K562 (cell line): ENCODE data around the gene PTGER4.

Experiments used
- E2F1 ChIP-seq: sonication (generic); formaldehyde crosslinking; IDR thresholded peaks from 2 replicates; pipeline ENCODE4 v1.8.1; 2023; ENCODE audit warnings: mild to moderate bottlenecking, missing genetic modification reagents, moderate library complexity
- FOXJ3 ChIP-seq: sonication (generic); formaldehyde crosslinking; IDR thresholded peaks from 2 replicates; pipeline ENCODE4 v1.4.0; 2020; ENCODE audit warnings: mild to moderate bottlenecking, missing genetic modification reagents
- FOXP1 ChIP-seq: sonication (generic); formaldehyde crosslinking; IDR thresholded peaks from 2 replicates; pipeline ENCODE4 v1.8.0; 2022; ENCODE audit warnings: mild to moderate bottlenecking, missing genetic modification reagents
- FUS ChIP-seq: fragments of 200-400 bp; formaldehyde crosslinking; optimal IDR thresholded peaks from 2 replicates; pipeline ENCODE3; 2017; ENCODE audit warnings: low read depth, low read length
- RCOR1 ChIP-seq, 2 experiments: IDR thresholded peaks; 2 replicates each; pipeline ENCODE4 v1.6.1; 2012; ENCODE audit warnings: low read depth in 2 of 2, low read length in 2 of 2, borderline replicate concordance in 1 of 2, improper control_type of control experiment in 1 of 2
- RHOXF2B ChIP-seq: fragments of 250-450 bp; sonication (Bioruptor Pico); conservative IDR thresholded peaks from 2 replicates; pipeline ENCODE4 v1.5.1; 2021
- ZBTB33 ChIP-seq: sonication (generic); formaldehyde crosslinking; IDR thresholded peaks from 2 replicates; pipeline ENCODE4 v1.8.1; 2023; ENCODE audit warnings: mild to moderate bottlenecking, missing genetic modification reagents
- ZNF175 ChIP-seq: fragments of 200-800 bp; sonication (Bioruptor generic); IDR thresholded peaks from 2 replicates; pipeline ENCODE4 v1.6.1; 2016; ENCODE audit warnings: low read depth, mild to moderate bottlenecking, missing genetic modification characterization, missing compliant biosample characterization

- no peak for TF ChIP-seq ZNF175
- TF ChIP-seq FUS: no peak
- TF ChIP-seq RHOXF2B (CRISPR knock-in tag): no peak
- TF ChIP-seq RCOR1 (IDR thresholded peaks at IDR 0.05; ENCODE audit: borderline replicate concordance in 1 of 2, low read depth in 2 of 2, low read length in 2 of 2): no peak
- TF ChIP-seq FOXJ3: no peak
- no peak for TF ChIP-seq E2F1 (CRISPR knock-in tag)
- TF ChIP-seq ZBTB33 (CRISPR knock-in tag): no peak
- TF ChIP-seq FOXP1: no peak
Measured at GRCh38 chr5:40634154-40634553, 45.6 kb upstream of the PTGER4 start.
